HCT116 (cell line): ENCODE data around the gene TBC1D21.

Experiments
- CEBPB ChIP-seq: IDR thresholded peaks from 2 replicates; pipeline ENCODE4 v1.6.1; 2012; ENCODE audit warnings: low read depth
- EGR1 ChIP-seq: IDR thresholded peaks from 2 replicates; pipeline ENCODE4 v1.6.1; 2012; ENCODE audit warnings: low read depth
- POLR2A ChIP-seq: IDR thresholded peaks from 2 replicates; pipeline ENCODE4 v1.7.0; 2011; ENCODE audit warnings: borderline replicate concordance; ENCODE audit not compliant: insufficient read depth, insufficient read length; ENCODE audit errors: extremely low read depth
- YY1 ChIP-seq: IDR thresholded peaks from 2 replicates; pipeline ENCODE4 v1.6.1; 2011; ENCODE audit warnings: low read length, low read depth, moderate library complexity, mild to moderate bottlenecking; ENCODE audit not compliant: insufficient replicate concordance; ENCODE audit errors: extremely low read depth
- ZNF274 ChIP-seq: fragments of 200-500 bp; sonication (Bioruptor generic); IDR thresholded peaks from 2 replicates; pipeline ENCODE4 v1.6.1; 2014; ENCODE audit warnings: mild to moderate bottlenecking, low read depth, low read length, inconsistent platforms
- TF ChIP-seq, protein P1 (sequence below), 3 experiments: fragments of 200-600 bp in 1 of 3; sonication (generic) in 1 of 3; IDR thresholded peaks in 2 of 3; conservative IDR thresholded peaks in 1 of 3; 2 replicates each; pipeline ENCODE4 v1.5.1; 2012 to 2017; ENCODE audit warnings: low read depth in 2 of 3, low read length in 2 of 3, antibody characterized with exemption in 1 of 3, borderline replicate concordance in 1 of 3, control low read depth in 1 of 3, mild to moderate bottlenecking in 1 of 3, mixed read lengths in 1 of 3, mixed run types in 1 of 3, moderate library complexity in 1 of 3; ENCODE audit not compliant: insufficient read depth in 1 of 3
- TF ChIP-seq, protein P2 (sequence below): IDR thresholded peaks from 2 replicates; pipeline ENCODE4 v1.6.1; 2012
- TF ChIP-seq, protein P3 (sequence below): IDR thresholded peaks from 2 replicates; pipeline ENCODE4 v1.6.1; 2012

DNA sequence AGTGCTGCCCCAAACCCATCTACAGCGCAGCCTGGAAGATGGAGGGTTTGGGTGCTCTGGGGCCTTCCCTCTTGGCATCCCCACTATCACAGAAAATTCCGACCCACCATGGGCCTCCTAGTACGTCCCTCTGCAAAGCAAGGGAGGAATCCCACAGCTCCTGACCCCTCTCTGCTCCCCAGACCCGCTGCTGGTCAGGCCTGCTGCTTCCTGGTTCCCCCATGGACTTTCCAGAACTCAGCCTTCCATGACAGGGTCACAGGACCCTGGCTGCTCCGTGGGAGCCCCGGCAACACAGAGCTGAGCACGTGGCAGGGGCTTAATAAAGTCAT lies 49.8 kb downstream of the TBC1D21 start:
- TF ChIP-seq CEBPB, result no peak
- TF ChIP-seq, protein P1, sequence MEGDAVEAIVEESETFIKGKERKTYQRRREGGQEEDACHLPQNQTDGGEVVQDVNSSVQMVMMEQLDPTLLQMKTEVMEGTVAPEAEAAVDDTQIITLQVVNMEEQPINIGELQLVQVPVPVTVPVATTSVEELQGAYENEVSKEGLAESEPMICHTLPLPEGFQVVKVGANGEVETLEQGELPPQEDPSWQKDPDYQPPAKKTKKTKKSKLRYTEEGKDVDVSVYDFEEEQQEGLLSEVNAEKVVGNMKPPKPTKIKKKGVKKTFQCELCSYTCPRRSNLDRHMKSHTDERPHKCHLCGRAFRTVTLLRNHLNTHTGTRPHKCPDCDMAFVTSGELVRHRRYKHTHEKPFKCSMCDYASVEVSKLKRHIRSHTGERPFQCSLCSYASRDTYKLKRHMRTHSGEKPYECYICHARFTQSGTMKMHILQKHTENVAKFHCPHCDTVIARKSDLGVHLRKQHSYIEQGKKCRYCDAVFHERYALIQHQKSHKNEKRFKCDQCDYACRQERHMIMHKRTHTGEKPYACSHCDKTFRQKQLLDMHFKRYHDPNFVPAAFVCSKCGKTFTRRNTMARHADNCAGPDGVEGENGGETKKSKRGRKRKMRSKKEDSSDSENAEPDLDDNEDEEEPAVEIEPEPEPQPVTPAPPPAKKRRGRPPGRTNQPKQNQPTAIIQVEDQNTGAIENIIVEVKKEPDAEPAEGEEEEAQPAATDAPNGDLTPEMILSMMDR (IDR thresholded peaks at IDR 0.05 in 2 of 3, conservative IDR thresholded peaks at IDR 0.05 in 1 of 3; ENCODE audit: borderline replicate concordance in 1 of 3, insufficient read depth in 1 of 3, low read depth in 2 of 3, low read length in 2 of 3), result no peak
- TF ChIP-seq, protein P2, sequence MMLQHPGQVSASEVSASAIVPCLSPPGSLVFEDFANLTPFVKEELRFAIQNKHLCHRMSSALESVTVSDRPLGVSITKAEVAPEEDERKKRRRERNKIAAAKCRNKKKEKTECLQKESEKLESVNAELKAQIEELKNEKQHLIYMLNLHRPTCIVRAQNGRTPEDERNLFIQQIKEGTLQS, result no peak
- TF ChIP-seq, protein P3, sequence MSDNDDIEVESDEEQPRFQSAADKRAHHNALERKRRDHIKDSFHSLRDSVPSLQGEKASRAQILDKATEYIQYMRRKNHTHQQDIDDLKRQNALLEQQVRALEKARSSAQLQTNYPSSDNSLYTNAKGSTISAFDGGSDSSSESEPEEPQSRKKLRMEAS, result no peak
- no peak for TF ChIP-seq EGR1
- TF ChIP-seq POLR2A, result no peak
- no peak for TF ChIP-seq ZNF274
- no peak for TF ChIP-seq YY1
